Activated CD8-positive, alpha-beta memory T cell treated with anti-CD3 and anti-CD28 coated beads, Interleukin-2, amount 50 U/mL, for 48 hours (primary cell): ENCODE measurements around the gene PCMT1.
"Not testable (repeated sequence)": the region's sequence is repeated elsewhere in the genome, so short reads cannot be mapped to it uniquely, and the experiment has no call there.

Experiments
- DNase-seq: peaks from one replicate; pipeline ENCODE4 v3.0.0-alpha.2; 2020

Gene PCMT1

DNA sequence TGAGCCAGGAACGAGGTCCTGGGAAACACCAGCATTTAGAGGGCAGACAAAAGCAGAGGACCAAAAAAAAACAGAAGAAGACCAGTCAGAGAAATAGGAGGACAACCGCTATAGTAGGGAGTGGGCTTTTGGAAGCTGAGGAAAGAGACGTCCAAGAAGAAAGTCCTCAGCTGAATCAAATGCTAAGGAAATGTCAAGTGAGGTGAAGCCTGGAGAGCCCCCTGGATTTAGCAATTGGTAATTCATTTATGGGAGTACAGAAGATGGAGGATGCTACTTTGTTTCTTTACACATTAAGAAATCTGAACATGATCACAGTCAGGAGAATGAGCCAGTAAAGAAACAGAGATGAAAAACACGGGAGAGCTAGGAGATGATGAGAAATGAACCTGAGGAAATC, 73.5 kb downstream of the PCMT1 start:
- no peak for DNase-seq

DNA sequence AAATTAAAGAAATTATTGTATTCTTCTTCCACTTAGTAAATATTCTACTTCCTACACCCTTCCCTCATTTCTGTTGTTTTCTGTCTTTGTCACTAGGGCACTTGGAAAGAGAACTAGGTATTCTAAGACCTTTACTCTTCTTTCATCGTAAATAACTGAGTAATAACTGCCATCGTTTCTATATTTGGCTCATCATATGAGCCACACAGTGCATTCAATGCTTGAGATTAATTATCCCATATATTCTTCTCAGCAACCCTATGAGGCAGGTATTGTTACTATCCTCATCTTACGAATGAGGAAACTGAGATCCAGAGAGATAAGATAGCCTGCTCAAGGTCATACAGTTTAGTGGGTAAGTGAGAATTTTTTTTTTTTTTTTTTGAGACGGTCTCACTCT, 75.8 kb downstream of the PCMT1 start:
- DNase-seq, result no peak

DNA sequence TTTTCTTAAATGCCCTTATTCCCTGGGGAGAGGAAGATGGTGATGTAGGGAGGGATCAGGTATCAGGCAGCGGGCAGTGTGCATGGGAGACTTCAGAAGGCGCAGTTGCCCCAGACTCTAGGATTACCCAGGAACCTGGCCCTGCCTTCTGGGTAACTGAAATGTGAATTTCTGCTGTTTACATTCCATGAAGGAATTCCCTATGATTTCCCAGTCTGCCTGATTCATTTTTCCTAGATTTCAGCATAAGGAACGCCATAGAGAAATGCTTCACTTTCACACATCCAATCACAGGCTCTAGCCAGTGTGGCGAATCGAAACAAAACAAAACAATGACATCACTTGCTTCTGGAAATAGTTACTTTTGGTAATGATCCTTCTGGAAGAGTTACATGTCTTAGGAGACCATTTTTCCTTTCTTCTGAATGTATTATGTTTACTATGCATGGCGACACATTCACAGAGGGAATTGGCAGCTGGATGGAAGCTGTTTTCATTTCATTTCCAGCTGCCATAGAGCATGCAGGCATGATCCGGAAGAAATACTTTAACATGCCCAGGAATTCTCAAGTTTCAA, 81.3 kb downstream of the PCMT1 start:
- no peak for DNase-seq

DNA sequence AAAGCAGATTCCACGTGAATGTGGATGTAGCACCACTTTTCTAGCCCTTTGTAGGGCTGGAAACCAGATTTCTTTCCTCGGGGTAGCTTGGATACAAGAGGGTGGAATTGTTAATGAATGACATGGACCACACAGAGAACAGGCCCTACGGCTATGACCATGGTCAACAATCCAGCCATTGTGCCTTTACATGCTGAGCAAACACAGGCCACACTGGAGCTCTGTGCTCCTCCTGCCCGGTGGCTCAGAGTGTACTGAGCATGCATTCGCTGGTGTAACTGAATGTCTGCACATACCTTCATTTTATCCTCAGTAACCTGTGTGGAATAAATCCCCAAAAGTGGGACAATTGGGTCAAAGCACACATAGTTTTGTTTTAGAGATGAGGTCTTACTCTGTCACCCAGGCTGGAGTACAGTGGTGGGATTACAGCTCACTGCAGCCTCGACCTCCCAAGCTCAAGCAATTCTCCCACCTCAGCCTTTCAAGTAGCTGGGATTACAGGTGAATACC, 81.8 kb downstream of the PCMT1 start:
- no peak for DNase-seq

DNA sequence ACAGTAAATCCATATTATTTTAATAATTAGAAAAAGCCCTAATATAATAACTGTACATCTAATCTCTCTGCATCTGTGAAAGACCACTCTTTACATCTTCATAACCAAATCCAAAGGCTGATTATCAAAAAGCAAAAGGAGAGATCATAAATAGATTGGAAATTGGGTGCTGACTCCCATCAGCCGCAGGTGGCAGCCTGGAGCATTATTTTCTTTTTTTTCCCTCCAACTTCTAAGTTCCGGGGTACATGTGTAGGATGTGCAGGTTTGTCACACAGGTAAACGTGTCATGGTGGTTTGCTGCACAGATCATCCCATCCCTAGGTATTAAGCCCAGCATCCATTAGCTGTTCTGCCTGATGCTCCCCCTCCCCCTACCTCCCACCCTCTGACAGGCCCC, 84.1 kb downstream of the PCMT1 start:
- no peak for DNase-seq

DNA sequence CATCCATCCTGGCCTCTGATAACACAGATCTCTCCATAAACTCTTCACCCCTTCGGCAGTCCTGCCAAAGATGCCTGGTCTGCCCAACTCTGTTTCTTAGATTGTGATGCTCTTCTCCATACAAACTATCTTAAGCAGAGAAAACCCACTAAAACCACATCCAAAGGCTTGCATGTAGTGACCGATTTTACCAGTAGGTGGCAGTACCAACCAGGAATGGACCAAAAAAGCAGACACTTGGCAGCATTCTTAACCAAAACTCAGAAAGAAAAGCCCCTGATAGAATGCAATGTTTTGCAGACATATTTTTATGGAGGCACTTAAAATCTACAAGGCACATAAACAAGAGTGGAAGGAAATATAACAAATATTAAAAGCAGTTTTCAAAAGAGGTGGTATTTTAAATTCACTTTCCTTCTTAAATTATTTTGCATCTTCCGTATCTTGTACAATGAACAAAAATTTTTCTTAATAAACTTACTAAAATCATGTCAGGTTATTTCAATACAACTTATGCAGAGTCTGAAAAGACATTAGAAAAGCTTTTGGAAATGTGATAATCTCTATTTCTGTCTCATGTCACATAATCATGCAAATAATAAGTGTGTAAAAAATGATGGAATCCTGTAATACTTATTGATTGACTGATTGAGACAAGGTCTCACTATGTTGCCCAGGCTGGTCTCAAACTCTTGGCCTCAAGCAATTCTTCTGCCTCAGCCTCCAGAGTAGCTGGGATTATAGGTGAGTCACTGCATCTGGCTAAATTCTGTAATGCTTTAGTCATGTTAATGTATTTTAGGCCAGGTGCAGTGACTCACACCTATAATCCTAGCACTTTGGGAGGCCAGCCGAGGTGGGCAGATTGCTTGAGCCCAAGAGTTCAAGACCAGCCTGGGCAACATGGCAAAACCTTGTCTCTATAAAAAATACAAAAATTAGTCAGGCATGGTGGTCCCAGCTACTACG, 85.3 kb downstream of the PCMT1 start:
- peak; percentile 86 for DNase-seq

DNA sequence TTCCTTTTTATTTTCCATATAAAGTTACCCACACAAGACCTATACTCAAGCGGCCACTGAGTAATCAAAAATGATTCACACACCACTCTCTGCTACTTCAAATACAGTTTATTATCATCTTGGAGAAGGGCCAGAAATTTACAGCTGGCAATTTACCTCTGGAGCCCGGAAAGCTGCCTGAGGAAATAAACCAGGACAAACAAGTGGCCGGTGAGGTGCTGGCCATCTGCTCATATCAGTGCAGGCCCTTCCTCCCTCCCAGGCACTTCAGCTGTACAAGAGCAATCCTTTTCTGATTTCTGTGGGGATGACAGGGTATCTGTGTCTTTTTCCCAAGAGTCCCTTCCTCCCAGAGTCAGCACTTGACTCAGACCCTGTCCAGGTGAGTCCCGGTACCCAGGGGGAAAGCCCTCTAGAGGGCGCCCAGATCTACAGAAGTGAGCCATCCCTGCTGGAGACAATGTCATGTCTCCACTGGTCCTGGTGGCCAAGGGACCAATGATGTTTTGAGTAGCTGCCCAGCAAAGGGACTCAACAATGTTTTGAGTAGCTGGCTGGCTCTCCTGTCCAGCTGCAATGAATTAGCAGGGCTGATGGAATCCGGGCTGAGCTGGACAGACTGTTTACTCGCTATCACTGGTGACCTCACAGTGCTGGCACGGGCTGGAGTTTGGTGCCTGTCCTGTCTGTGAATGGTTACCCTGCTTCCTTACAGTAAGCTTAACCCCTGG, 91.0 kb downstream of the PCMT1 start:
- peak; percentile 65 for DNase-seq

DNA sequence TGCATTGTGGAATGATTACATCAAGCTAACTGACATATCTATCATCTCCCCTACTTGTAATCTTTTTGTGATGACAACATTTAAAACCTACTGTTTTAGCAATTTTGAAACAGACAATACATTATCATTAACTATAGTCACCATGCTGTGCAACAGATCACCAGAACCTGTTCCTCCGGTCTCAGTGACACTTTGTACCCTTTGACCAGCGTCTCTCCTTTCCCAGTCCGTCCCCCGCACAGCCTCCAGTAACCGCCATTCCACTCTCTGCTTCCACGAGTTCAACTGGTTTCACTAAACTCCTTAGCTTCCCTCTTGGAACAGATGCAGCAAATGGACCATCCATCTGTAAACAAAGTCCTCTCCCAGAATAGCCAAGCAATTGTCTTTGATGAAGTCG, 92.8 kb downstream of the PCMT1 start:
- DNase-seq, result no peak

DNA sequence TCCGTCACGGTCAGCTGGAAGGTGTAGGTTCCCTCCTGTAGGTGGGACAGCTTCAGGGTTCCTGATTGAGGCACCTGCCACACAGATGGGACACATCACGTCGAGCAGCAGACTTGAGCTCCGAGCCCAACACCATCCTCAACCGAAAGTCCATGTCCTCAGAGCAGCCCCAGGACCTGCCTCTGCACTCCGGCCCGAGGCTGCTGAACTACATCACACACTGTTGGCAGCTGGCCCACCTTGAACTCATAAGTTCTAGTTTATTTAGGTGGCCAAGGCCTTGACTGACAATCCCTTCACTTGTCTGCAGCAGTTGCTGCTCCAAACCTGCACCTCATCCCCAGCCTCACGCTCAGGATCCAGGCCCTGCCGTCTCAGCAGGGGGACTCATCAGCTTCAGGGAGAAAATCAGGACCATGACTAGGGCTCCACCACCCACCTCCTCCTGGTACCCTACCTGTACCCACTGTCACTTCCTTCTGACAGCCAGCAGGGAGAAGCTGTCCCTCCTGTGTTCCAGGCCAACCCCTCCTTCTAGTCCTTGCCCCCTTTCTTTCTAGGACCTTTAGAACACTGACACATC, 93.6 kb downstream of the PCMT1 start:
- DNase-seq, result no peak

DNA sequence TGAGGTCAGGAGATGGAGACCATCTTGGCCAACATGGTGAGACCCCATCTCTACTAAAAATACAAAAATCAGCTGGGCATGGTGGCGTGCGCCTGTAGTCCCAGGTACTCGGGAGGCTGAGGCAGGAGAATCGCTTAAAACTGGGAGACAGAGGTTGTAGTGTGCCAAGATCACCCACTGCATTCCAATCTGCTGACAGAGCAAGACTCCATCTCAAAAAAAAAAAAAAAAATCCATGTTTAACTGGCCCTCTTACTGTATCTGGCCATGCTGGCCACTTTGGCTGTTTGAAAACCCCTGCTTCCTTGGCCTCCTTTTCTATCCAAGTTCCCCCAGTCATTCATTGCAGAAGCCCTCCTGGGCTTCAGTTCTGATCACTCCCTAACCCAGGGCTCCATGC, 94.5 kb downstream of the PCMT1 start:
- not testable (repeated sequence) for DNase-seq

DNA sequence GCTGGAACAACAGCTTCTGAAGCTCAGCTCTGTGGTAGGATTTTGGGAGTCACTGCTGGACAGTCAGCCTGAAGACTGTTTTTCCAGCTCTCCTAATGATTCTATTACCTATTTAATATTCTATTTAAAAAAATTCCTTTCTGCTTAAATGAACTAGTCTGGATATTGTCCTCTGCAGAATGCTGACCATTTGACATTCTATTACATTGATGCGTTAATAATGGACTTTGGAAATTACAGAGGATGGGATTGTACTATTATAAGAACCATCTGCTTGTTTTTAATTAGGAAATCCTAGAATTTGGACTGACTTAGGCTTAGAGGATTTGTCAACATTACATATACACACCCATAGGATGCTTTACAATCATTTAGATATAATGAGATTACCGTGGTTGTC, 94.9 kb downstream of the PCMT1 start:
- DNase-seq, result no peak

DNA sequence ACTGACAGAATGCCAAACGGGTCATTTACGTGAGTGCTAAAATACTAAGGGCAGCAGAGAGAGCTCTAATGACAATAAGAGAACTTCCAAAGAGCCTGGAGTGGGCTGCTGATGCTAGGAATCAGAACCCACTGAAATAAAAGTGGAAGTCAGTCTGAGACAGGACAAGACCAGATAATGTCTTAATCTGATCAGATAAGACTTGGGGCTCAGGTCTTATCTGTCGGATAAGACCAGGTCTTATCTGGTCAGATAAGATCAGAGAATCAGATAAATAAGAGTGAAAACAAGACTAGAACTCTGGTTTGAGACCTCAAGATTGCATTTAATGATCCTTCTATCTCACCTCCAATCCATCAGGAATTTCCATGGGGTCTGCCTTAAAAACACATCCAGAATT, 96.0 kb downstream of the PCMT1 start:
- no peak for DNase-seq

DNA sequence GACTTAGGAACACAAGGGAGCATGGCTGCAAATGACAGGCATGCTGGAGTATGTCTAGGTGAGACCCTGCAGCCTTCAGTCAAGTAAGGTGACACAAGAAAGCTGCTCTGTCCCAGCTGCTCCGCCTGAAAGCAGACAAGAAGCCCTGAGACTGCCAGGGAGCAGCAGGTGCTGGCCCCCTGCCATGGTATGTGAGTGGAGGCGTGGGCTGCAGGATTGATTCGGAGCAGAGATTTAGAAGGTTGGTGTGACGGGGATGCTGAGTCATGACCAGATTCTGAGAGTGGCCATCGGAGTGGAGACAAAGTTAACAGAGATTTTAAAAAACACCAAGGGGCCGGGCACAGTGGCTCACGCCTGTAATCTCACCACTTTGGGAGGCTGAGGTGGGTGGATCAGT, 96.8 kb downstream of the PCMT1 start:
- no peak for DNase-seq

DNA sequence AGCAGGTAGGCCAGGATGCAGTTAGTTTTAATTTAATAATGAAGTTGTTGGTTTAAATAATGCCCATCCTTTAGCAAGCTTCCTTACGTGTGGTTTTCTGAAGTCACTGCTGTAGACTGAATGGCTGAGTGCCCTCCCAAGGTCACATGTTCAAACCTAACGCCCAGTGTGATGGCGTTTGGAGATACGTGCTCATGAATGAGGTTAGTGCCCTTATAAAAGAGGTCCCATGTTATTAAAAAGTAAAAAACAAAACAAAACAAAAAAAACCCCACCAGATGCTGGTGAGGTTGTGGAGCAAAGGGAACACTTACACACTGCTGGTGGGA, 98.4 kb downstream of the PCMT1 start:
- no peak for DNase-seq

DNA sequence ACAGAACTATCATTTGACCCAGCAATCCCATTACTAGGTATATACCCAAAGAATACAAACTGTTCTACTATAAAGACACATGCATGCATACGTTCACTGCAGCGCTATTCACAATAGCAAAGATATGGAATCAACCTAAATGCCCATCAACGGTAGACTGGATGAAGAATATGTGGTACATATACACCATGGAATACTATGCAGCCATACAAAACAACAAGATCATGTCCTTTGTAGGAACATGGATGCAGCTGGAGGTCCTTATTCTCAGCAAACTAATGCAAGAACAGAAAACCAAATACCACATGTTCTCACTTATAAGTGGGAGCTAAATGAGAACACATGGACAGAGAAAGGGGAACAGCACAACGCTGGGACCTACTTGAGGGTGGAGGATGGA, 98.8 kb downstream of the PCMT1 start:
- not testable (repeated sequence) for DNase-seq

DNA sequence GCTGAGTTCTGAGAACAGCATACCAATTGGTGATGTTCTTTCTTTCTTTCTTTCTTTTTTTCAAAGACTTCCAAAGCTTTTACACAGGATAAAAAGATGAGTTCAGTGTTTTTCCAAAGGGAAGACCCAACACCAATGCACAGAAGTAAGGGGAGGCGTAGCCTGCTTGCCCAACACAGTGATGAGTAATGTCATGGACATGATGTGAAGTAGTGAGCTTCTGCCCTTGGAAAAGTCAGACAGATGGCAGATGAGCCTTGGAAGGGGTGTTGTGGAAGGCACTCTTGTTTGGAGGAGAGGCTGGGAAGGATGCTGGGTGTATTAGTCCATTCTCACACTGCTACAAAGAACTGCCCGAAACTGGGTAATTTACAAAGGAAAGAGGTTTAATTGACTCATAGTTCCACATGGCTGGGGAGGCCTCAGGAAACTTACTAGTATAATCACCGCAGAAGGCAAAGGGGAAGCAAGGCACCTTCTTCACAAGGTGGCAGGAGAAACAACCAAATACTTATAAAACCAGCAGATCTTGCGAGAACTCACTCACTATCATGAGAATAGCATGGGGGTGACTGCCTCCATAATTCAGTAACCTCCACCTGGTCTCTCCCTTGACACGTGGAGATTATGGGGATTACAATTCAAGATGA, 102.0 kb downstream of the PCMT1 start:
- no peak for DNase-seq

DNA sequence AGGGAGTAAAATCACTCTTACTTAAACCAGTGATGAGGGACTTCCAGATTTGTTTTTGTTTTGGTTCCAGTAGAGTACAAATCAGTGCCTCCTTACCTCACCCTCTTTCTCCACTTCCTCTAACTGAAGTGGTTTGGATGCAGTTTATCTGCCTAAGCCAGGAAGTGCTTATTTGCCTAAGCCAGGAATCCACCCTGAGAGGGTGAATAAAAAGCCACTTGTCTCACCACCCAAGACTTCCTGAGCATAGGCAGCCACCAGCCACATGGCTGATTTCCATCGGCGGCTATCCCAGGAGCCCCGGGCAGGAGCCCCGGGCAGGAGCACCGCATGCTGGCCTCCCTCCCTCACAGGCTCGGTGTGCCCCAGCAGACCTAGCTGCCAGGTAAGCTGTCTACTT, 102.6 kb downstream of the PCMT1 start:
- no peak for DNase-seq

DNA sequence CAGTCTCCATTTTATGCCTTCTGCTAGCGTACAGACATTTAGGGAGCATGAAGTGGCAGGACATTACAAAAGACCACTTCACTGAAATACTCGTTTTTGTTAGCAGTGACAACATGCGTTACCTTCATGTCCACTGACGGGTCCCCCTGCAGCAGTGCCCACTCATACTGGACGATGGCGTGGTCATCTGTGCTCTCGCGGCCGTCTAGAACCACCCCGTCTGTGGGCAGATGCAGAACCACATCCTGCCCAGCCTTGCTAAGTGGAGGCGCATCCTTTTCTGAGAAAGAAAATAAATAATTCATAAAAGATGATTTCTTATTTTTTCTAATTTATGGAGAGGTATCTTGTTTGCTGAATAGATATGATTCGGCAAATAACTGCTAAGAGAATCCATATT, 103.3 kb downstream of the PCMT1 start:
- DNase-seq, result no peak

DNA sequence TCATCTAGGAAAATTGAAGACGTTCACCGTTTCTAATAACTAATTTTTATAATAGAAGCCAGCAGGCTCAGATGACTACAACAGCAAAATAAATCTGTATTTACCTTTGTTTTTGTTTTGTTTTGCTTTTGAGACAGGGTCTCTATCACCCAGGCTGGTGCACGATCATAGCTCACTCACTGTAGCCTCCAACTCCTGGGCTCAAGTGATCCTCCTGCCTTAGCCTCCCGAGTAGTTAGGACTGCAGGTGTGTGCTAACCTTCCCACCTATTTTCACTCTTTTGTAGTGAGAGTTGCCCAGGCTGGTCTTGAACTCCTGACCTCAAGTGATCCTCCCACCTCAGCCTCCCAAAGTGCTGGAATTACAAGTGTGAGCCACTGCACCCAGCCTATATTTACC, 104.5 kb downstream of the PCMT1 start:
- DNase-seq, result not testable (repeated sequence)

DNA sequence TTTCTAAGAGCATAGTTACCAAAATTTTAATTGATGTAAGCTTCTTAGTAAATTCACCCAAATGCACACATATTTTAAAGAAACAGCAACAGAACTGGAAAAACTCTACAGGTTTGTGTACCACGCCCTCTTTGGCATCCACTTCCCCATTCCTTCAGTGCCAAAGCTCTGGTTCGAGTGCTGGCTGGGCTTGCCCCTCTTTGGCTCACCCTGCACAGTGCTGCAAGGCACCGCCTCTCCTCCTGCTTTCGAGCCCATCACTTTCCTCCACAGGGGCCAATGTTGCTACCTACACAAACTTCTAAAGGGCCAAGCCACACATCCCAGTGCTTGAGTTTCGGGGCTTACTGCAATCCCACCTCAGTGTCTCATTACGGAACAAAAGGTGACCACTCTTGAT, 105.0 kb downstream of the PCMT1 start:
- no peak for DNase-seq

DNA sequence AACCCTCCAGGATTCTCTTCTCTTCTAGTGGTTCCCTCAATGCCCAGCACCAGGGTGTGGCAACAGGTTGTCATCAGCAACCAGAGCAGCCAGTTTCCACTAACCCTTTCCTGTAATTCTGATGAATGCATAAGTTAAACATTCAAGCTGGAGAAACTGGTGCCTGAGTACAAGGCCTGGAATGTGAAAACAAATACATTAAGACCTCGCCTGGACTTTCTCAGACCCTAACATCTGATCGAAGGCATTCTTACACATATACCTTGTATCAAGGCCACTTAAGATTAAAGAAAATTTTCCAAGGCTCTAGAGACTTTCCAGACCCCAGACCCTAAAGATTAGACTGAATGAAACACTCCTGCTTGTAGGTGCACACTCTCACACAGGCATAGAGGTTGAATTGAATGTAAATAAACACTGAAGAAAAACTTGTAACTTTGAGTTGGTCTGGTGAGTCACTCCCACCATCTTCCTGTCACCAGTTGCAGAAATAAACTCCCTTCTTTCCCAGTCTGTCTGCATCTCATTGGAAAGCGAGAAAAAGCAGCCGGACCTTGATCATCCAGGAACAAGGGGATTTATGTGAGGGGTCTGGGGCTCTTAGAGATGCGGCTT, 105.6 kb downstream of the PCMT1 start:
- no peak for DNase-seq

DNA sequence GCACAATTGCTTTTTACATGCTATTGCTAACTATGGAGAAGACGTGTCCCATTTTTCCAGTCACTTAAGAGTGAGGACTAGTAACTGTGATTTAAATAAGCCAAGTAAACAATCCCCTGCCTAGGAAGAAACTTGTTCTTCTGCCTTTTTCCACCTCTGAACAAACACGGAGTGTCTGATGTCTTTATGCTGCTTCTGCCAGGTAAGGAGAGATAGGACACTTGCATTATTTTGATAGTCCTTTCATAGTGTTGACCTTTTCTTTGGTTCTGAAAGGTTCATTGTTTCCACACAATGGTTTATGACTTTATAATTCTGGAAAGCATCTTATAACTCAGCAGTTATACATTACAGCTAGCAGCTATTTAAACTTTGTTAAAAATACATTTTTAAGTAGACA, 106.2 kb downstream of the PCMT1 start:
- DNase-seq, result no peak
